ENCODE data around the gene ATXN1L. TPM values are rescaled to one million over a fixed set of nuclear protein-coding genes. Genes with fewer than 3 reads are reported as not detected.
"Not testable (repeated sequence)": the region's sequence is repeated elsewhere in the genome, so short reads cannot be mapped to it uniquely, and the experiment has no call there.

ATXN1L gene
- total RNA-seq, 2 donors from 2014 or later = 19.4 to 26.1 TPM

DNA sequence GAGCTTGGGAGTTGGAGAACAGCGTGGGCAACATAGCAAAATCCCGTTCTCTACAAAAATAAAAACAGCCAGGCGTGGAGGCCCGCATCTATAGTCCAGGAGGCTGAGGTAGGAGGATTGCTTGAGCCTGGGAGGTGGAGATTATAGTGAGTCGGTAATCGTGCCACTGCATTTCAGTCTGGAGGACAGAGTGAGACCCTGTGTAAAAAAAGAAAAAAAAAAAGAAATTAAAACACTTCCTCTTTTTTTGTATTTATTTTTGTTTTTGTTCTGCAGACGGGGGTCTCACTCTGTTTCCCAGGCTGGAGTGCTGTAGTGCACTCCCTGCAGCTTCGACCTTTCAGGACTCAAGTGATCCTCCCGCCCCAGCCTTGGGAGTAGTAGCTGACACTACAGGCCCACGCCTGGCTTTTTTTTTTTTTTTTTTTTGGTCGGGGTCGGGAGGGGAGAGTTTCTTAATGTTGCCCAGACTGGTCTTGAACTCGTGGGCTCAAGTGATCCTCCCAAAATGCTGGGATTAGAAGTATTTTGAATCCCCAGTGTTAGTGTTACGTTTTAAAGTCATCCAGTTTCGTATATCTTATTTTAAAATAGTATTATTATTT is 51.1 kb downstream of the ATXN1L start:
- intact Hi-C loops (cut with DNase I) = no loop called here
- no peak for DNase-seq

DNA sequence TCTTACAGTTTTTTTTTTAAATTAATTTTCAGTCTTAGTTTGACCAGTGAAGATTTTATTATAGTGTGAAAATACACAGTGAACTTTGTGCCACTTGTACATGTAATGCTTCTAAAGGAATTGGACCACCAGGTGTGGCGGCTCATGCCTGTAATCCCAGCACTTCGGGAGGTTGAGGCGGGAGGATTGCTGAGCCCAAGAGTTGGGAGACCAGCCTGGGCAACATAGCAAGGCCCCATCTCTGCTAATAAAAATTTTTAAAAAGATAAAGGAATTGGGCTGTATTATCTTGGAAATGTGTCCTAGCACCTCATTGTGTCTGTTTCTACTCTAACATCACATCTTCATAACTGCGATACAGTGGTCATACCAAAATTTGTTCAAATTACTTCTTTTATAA is 53.4 kb downstream of the ATXN1L start:
- intact Hi-C loops (cut with DNase I) = no loop called here
- Histone ChIP-seq H3K9ac (ENCODE audit: low read depth in 2 of 2, low read length in 2 of 2) (no peak overlapping the region), H3K27me3 (no peaks in the 10 kb centered on the region), H3K9me3 (no peaks in the 10 kb centered on the region), H3K27ac (no peak overlapping the region), H3K36me3 (no peaks in the 10 kb centered on the region), H3K4me1 (peaks cover 16% of the 10 kb centered on the region), H3K4me3 (no peak overlapping the region)
- DNase-seq = no peak
- TF ChIP-seq, protein P1, sequence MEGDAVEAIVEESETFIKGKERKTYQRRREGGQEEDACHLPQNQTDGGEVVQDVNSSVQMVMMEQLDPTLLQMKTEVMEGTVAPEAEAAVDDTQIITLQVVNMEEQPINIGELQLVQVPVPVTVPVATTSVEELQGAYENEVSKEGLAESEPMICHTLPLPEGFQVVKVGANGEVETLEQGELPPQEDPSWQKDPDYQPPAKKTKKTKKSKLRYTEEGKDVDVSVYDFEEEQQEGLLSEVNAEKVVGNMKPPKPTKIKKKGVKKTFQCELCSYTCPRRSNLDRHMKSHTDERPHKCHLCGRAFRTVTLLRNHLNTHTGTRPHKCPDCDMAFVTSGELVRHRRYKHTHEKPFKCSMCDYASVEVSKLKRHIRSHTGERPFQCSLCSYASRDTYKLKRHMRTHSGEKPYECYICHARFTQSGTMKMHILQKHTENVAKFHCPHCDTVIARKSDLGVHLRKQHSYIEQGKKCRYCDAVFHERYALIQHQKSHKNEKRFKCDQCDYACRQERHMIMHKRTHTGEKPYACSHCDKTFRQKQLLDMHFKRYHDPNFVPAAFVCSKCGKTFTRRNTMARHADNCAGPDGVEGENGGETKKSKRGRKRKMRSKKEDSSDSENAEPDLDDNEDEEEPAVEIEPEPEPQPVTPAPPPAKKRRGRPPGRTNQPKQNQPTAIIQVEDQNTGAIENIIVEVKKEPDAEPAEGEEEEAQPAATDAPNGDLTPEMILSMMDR (IDR thresholded peaks at IDR 0.05) = no peak

More for the DNA sequence above, 51.1 kb downstream of the ATXN1L start:
- Histone ChIP-seq H3K4me1 (peaks cover 16% of the 10 kb centered on the region), H3K9ac (ENCODE audit: low read depth in 2 of 2, low read length in 2 of 2) (peak overlapping the region; percentile 55 to 58), H3K27ac (peak overlapping the region; percentile 9), H3K27me3 (no peaks in the 10 kb centered on the region), H3K36me3 (no peaks in the 10 kb centered on the region), H3K9me3 (no peaks in the 10 kb centered on the region), H3K4me3 (peak overlapping the region; percentile 83)
- TF ChIP-seq, protein P1 (IDR thresholded peaks at IDR 0.05) = no peak

DNA sequence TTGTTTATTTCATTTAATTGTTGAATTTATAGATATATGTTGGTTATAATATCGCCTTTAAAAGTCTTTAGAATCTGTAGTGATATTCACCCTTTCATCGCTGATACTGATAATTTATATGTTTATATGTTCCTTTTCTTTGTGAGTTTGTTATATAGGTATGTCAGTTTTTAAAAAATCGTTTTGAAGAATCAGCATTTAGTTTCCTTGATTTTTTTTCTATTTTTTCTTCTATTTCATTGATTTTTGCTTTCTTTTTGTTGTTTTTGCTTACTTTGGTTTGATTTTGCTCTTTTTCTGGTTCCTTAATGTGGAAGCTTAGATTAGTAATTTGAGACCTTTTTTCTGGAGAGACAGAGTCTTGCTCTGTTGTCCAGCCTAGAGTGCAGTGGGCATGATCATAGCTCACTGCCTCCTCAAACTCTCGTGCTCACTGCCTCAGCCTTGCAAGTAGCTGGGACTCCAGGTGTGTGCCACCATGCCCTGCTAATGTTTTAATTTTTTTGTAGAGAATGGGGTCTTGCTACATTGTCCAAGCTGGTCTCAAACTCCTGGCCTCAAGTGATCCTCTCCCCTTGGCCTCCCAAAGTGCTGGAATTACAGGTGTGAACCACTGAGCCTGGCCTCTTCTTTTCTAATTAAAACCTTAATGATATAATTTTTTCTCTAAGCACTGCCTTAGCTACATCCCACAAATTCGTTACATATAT is 57.0 kb downstream of the ATXN1L start:
- intact Hi-C loops (cut with DNase I) = no loop called here
- no peak for DNase-seq
- H3K27me3 ChIP-seq = no peaks in the 10 kb centered on the region
- no peaks in the 10 kb centered on the region for H3K9me3 ChIP-seq
- no peak overlapping the region for H3K4me3 ChIP-seq
- H3K27ac ChIP-seq = no peak overlapping the region
- no peaks in the 10 kb centered on the region for H3K36me3 ChIP-seq
- TF ChIP-seq, protein P1 (IDR thresholded peaks at IDR 0.05) = no peak
- H3K9ac ChIP-seq (ENCODE audit: low read depth in 2 of 2, low read length in 2 of 2) = no peak overlapping the region
- H3K4me1 ChIP-seq = peaks cover 4% of the 10 kb centered on the region

DNA sequence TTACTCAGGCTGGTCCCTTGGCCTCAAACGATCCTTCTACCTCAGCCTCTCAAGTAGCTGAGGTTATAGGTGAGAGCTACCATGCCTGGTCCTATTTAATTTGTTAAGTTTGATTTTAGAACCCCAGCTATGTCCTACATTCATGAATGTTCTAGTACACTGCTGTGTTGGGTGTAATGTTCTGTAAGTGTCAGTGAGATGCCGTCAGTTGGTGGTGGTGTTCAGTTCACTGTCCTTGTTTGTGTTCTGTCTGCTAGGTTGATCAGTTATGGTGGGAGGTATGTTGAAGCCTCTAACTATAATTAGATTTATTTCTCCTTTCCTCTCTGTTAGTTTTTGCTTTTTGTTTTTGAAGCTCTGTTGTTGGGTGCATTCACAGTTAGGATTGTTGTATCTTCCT is 57.8 kb downstream of the ATXN1L start:
- intact Hi-C loops (cut with DNase I) = no loop called here
- no peaks in the 10 kb centered on the region for H3K4me1 ChIP-seq

DNA sequence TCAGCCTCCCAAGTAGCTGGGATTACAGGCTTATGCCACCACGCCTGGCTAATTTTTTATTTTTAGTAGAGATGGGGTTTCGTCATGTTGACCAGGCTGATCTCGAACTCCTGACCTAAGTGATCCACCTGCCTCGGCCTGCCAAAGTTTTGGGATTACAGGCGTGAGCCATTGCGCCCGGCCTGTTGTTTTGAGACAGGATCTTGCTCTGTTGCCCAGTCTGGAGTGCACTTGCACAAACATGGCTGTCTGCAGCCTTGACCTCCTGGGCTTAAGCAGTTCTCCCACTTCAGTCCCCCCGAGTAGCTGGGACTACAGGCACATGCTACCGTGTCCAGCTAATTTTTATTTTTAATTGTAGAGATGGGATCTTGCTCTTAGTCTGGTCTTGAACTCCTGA is 58.5 kb downstream of the ATXN1L start:
- Histone ChIP-seq H3K27me3 (no peaks in the 10 kb centered on the region), H3K4me3 (no peak overlapping the region), H3K9me3 (no peaks in the 10 kb centered on the region), H3K4me1 (no peaks in the 10 kb centered on the region), H3K9ac (ENCODE audit: low read depth in 2 of 2, low read length in 2 of 2) (no peak overlapping the region), H3K36me3 (no peaks in the 10 kb centered on the region), H3K27ac (no peak overlapping the region)
- intact Hi-C loops (cut with DNase I) = no loop called here
- TF ChIP-seq, protein P1 (IDR thresholded peaks at IDR 0.05) = no peak
- DNase-seq = no peak

More for the DNA sequence above, 57.8 kb downstream of the ATXN1L start:
- H3K27ac ChIP-seq = no peak overlapping the region
- no peak overlapping the region for H3K4me3 ChIP-seq
- no peak for DNase-seq
- H3K27me3 ChIP-seq = no peaks in the 10 kb centered on the region
- no peaks in the 10 kb centered on the region for H3K9me3 ChIP-seq
- H3K9ac ChIP-seq (ENCODE audit: low read depth in 2 of 2, low read length in 2 of 2) = no peak overlapping the region
- H3K36me3 ChIP-seq = no peaks in the 10 kb centered on the region
- TF ChIP-seq, protein P1 (IDR thresholded peaks at IDR 0.05) = no peak

DNA sequence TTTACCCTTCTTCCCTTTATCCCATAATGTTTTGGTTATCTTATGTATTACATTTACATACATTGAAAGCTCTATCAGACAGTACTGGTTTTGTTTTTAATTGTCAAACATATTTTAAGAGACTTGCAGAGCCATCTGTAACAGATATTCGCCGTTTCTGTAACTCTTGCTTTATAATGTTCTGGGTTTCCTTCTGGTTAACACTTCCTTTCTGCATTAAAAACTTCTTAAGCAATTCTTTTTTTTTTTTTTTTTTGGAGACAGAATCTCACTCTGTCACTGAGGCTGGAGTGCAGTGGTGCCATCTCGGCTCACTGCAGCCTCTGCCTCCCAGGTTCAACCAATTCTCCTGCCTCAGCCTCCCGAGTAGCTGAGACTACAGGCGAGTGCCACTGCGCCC is 60.0 kb downstream of the ATXN1L start:
- H3K36me3 ChIP-seq; intact Hi-C loops (cut with DNase I); H3K9ac ChIP-seq (ENCODE audit: low read depth in 2 of 2, low read length in 2 of 2); H3K27ac ChIP-seq; H3K4me3 ChIP-seq; H3K4me1 ChIP-seq; DNase-seq; H3K27me3 ChIP-seq; H3K9me3 ChIP-seq: not testable (repeated sequence)
